ENCODE results near the gene MXD4. TPM values are rescaled to one million over a fixed set of nuclear protein-coding genes. Genes with fewer than 3 reads are reported as not detected.

MXD4 gene
- total RNA-seq, 1 donor from 2014 or later: 80.3 TPM

DNA sequence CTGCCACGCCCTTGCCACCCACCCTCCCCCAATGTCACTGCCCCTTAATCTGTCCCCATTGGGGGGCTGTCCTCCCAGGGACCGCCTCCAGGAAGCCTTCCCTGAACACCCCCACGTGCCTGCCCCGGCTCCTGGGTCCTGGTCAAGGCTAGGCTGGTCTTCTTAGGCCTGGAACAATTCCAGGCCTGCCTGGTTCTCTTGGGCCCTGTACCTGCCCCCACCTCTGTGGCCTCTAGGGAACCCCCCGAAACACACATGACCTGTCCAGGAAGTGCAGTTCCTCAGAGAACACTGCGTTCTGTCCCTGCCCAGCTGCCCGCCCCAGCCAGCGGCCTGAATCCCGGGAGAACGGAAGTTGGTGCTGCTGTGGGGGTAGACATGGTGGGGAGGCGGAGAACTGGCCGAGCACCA, 5.1 kb downstream of the MXD4 start:
- no peaks in the 10 kb centered on the region for H3K9me3 Mint-ChIP-seq (ENCODE audit: low read depth)
- H3K4me1 Mint-ChIP-seq (ENCODE audit: low read depth): peaks cover 16% of the 10 kb centered on the region
- no peak overlapping the region for H3K27ac Mint-ChIP-seq (ENCODE audit: unreplicated experiment)
- peaks cover 14% of the 10 kb centered on the region for H3K36me3 Mint-ChIP-seq (ENCODE audit: low read depth)
- no peak for TF ChIP-seq CTCF (IDR thresholded peaks at IDR 0.05)
- no peaks in the 10 kb centered on the region for H3K27me3 Mint-ChIP-seq (ENCODE audit: low read depth)
- no peak overlapping the region for H3K4me3 Mint-ChIP-seq (ENCODE audit: unreplicated experiment)
- DNase-seq (ENCODE audit: low spot score): no peak

GRCh38 chr4:2256156-2256731, 5.7 kb downstream of the MXD4 start:
- Mint-ChIP-seq H3K36me3 (ENCODE audit: low read depth) (peaks cover 14% of the 10 kb centered on the region), H3K4me1 (ENCODE audit: low read depth) (peaks cover 16% of the 10 kb centered on the region), H3K27ac (ENCODE audit: unreplicated experiment) (no peak overlapping the region), H3K4me3 (ENCODE audit: unreplicated experiment) (no peak overlapping the region), H3K9me3 (ENCODE audit: low read depth) (no peaks in the 10 kb centered on the region), H3K27me3 (ENCODE audit: low read depth) (no peaks in the 10 kb centered on the region)
- peak; percentile 87 for DNase-seq (ENCODE audit: low spot score)
- no peak for TF ChIP-seq CTCF (IDR thresholded peaks at IDR 0.05)

DNA sequence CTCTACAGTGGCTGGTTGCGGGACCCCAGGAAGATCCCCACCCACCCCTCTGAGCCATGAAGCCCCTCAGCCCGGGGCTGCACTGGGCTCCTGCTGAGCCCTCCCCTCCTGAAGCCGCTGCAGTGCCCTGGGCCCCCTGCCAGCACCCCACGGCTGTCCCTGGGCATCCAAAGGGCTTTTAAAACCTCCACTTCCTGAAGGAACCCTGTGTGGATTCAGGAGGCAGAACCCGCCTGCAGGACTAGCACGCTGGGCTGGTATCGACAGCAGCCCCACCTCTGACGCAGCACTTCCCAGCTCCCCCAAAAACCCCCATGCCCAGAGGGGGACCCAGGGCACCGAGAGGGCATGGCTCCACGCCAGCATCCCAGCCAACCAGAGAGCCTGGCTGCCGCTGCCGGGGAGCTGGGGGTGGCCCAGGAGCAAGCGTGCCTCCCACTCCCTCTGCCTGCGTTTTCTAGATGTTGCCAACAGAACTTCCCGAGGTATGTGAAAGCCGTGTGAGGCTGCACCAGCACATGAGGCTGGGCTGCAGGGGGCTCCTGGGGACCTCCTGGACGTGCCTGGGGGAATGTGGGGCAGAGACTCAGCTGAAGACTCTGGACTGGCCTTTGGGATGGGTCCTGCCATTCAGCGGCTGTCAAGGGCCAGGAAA, 6.3 kb downstream of the MXD4 start:
- Mint-ChIP-seq H3K36me3 (ENCODE audit: low read depth) (peaks cover 14% of the 10 kb centered on the region), H3K27ac (ENCODE audit: unreplicated experiment) (no peak overlapping the region), H3K9me3 (ENCODE audit: low read depth) (no peaks in the 10 kb centered on the region), H3K4me3 (ENCODE audit: unreplicated experiment) (no peak overlapping the region), H3K27me3 (ENCODE audit: low read depth) (no peaks in the 10 kb centered on the region), H3K4me1 (ENCODE audit: low read depth) (peaks cover 16% of the 10 kb centered on the region)
- no peak for DNase-seq (ENCODE audit: low spot score)
- TF ChIP-seq CTCF (IDR thresholded peaks at IDR 0.05): no peak

DNA sequence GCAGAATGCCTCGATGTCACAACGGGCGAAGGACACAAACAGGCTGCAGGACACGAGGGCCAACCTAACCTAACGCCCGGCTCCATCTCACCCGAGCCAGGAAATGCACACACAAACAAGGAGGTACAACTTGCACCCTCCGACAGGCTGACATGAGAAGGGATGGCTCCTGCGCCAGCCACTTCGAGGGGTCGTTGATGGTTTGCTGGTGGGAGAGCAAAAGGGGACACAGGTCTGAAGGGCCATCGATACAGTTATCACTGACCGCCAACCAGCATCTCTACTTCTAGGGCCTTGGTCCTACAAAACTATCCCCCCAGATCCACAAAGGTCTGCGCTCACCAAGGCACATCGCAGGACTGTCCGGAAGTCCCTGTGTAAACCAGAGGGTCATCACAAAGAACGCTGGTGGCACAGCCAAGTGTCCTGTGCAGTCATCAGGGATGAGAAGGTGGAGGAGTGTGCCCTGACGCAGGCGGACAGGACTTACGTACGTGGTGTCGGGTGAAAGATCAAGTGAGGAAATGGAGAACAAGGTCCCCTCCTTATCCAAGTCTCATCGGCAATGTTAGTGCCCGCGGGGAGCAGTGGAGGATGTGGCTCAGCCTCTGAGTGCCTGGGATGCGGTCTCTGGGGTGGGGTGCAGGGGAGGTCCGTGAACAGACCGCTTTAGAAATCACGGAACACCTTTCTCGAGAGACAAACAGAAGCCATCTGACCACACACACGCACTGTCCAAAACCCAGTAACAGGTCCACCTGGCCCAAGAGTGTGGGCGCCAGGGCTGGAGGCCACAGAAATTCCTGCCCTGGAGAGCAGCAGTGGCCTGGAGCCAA, 7.0 kb downstream of the MXD4 start:
- no peak overlapping the region for H3K4me3 Mint-ChIP-seq (ENCODE audit: unreplicated experiment)
- H3K9me3 Mint-ChIP-seq (ENCODE audit: low read depth): no peaks in the 10 kb centered on the region
- no peak overlapping the region for H3K27ac Mint-ChIP-seq (ENCODE audit: unreplicated experiment)
- H3K36me3 Mint-ChIP-seq (ENCODE audit: low read depth): peaks cover 17% of the 10 kb centered on the region
- no peaks in the 10 kb centered on the region for H3K27me3 Mint-ChIP-seq (ENCODE audit: low read depth)
- H3K4me1 Mint-ChIP-seq (ENCODE audit: low read depth): peaks cover 12% of the 10 kb centered on the region
- TF ChIP-seq CTCF (IDR thresholded peaks at IDR 0.05): no peak
- DNase-seq (ENCODE audit: low spot score): no peak

Measured in chondrocyte (in vitro differentiated cells).